ENCODE measurements around the gene CHORDC1. TPM values are rescaled to one million over a fixed set of nuclear protein-coding genes. Genes with fewer than 3 reads are reported as not detected.

Gene CHORDC1
- total and polyA plus RNA-seq, 3 donors from 2014 or later, result 20.9 to 65.6 (median 46.8) TPM

DNA sequence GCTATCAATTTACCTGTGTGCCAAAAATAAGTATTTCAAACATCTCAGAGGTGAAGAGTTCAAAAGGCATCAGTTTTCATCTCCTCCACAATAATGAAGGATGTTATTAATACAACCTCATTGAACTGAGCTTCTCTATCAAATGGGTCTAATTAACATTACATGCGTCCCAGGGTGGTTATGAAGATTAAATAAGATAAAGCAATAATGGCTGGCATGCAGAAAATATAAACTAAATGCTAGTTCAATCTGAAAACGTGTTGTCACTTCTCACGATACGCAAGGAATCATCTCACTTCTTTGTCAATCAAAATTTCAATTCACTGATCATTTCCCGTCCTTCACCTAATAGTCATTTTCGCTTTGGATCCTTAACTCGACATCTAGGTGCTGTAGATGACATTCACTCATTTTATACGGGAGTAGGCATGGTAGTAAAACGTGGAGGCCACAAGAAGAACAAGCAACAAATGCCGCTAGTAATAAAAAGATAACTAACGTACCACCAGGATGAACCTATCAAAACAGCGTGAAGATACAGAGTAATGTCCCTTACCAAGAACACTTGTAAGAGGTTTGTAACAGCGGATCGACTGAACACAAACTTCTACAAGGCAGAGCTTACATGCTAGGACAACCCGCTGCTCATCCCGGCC lies 918 bp downstream of the CHORDC1 start:
- H3K36me3 ChIP-seq (ENCODE audit: low read depth, missing control alignments), result no peaks in the 10 kb centered on the region
- TF ChIP-seq, protein P1, sequence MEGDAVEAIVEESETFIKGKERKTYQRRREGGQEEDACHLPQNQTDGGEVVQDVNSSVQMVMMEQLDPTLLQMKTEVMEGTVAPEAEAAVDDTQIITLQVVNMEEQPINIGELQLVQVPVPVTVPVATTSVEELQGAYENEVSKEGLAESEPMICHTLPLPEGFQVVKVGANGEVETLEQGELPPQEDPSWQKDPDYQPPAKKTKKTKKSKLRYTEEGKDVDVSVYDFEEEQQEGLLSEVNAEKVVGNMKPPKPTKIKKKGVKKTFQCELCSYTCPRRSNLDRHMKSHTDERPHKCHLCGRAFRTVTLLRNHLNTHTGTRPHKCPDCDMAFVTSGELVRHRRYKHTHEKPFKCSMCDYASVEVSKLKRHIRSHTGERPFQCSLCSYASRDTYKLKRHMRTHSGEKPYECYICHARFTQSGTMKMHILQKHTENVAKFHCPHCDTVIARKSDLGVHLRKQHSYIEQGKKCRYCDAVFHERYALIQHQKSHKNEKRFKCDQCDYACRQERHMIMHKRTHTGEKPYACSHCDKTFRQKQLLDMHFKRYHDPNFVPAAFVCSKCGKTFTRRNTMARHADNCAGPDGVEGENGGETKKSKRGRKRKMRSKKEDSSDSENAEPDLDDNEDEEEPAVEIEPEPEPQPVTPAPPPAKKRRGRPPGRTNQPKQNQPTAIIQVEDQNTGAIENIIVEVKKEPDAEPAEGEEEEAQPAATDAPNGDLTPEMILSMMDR (IDR thresholded peaks at IDR 0.05), result no peak
- no peak for TF ChIP-seq POLR2A (IDR thresholded peaks at IDR 0.05)
- H3K9me3 ChIP-seq, result no peaks in the 10 kb centered on the region
- peak overlapping the region; percentile 86 for H3K4me3 ChIP-seq
- DNase-seq, result no peak
- WGBS, 2 donors, result 5 to 6% methylated on average over 16 of the region's 16 CpGs
- H3K27me3 ChIP-seq, result no peaks in the 10 kb centered on the region
- peaks cover 15% of the 10 kb centered on the region for H3K4me1 ChIP-seq
- peak overlapping the region; percentile 96 to 97 for H3K27ac ChIP-seq
- intact Hi-C loops (cut with DNase I; ENCODE audit: low total_unique reads), result no loop called here

DNA sequence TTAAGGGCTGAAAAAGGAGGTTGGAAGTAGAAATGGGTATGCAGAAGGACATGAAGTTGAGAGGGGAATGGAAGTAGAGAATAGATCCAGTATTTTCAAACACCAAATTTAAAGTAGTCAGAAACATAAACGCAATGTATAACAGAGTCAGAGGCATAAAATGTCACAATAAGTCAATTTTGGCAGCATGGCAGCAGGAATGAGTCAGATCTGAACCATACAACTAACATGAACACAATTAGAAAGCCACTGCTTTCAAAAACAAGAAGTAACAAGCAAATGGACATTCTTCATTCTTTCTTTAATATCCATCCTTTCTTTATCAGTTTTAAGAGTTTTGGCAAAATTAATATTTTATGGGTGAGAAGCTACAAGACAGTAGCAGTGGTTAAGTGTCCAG lies 2.5 kb downstream of the CHORDC1 start:
- H3K4me1 ChIP-seq, result peaks cover 15% of the 10 kb centered on the region
- H3K36me3 ChIP-seq (ENCODE audit: low read depth, missing control alignments), result no peaks in the 10 kb centered on the region
- no peak overlapping the region for H3K4me3 ChIP-seq
- no peaks in the 10 kb centered on the region for H3K9me3 ChIP-seq
- no peak for DNase-seq
- intact Hi-C loops (cut with DNase I; ENCODE audit: low total_unique reads), result no loop called here
- no peak for TF ChIP-seq POLR2A (IDR thresholded peaks at IDR 0.05)
- TF ChIP-seq, protein P1 (IDR thresholded peaks at IDR 0.05), result no peak
- H3K27me3 ChIP-seq, result no peaks in the 10 kb centered on the region
- H3K27ac ChIP-seq, result no peak overlapping the region
- WGBS, 2 donors, result 55 to 72% methylated on average over 1 of the region's 1 CpG

DNA sequence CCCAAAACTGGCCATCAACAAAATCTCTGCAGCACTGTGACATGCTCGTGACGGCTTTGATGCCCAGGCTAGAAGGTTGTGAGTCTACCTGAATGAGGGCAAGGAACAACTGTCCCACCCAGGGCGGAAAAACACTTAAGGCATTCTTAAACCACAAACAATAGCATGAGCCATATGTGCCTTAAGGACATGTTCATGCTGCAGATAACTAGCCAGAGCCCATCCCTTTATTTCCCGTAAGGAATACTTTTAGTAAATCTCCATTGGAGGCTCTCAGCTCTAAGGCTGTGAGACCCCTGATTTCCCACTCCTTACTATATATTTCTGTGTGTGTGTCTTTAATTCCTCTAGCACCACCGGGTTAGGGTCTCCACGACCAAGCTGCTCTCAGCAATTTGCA lies 3.4 kb downstream of the CHORDC1 start:
- no peak for TF ChIP-seq POLR2A (IDR thresholded peaks at IDR 0.05)
- TF ChIP-seq, protein P1 (IDR thresholded peaks at IDR 0.05), result no peak
- 74 to 82% methylated on average over 6 of the region's 6 CpGs for WGBS, 2 donors
- no peaks in the 10 kb centered on the region for H3K36me3 ChIP-seq (ENCODE audit: low read depth, missing control alignments)
- no peaks in the 10 kb centered on the region for H3K9me3 ChIP-seq
- no peak overlapping the region for H3K27ac ChIP-seq
- DNase-seq, result no peak
- intact Hi-C loops (cut with DNase I; ENCODE audit: low total_unique reads), result no loop called here
- no peaks in the 10 kb centered on the region for H3K27me3 ChIP-seq
- peaks cover 15% of the 10 kb centered on the region for H3K4me1 ChIP-seq
- H3K4me3 ChIP-seq, result no peak overlapping the region

DNA sequence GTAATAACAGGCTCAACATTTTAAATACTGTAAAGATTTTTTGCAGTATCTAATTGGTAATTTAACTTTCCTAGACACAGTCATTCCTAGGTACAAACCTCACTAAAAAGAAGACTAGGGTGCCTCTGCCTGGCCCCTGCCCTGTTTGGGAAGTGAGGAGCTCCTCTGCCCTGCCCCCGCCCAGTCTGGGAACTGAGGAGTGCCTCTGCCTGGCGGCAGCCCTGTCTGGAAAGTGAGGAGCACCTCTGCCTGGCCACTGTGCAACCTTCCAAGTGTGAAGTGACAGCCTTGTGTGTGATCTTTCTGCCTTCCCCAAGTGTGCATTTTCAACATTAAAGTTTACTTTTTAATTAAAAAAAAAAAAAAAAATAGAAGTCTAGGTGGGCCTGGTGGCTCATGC lies 4.2 kb downstream of the CHORDC1 start:
- DNase-seq, result no peak
- intact Hi-C loops (cut with DNase I; ENCODE audit: low total_unique reads), result no loop called here
- H3K9me3 ChIP-seq, result no peaks in the 10 kb centered on the region
- H3K4me3 ChIP-seq, result no peak overlapping the region
- H3K4me1 ChIP-seq, result peaks cover 15% of the 10 kb centered on the region
- H3K36me3 ChIP-seq (ENCODE audit: low read depth, missing control alignments), result no peaks in the 10 kb centered on the region
- no peak overlapping the region for H3K27ac ChIP-seq
- WGBS, 2 donors, result 73 to 83% methylated on average over 1 to 2 of the region's 2 CpGs
- no peaks in the 10 kb centered on the region for H3K27me3 ChIP-seq
- TF ChIP-seq, protein P1 (IDR thresholded peaks at IDR 0.05), result no peak
- no peak for TF ChIP-seq POLR2A (IDR thresholded peaks at IDR 0.05)

DNA sequence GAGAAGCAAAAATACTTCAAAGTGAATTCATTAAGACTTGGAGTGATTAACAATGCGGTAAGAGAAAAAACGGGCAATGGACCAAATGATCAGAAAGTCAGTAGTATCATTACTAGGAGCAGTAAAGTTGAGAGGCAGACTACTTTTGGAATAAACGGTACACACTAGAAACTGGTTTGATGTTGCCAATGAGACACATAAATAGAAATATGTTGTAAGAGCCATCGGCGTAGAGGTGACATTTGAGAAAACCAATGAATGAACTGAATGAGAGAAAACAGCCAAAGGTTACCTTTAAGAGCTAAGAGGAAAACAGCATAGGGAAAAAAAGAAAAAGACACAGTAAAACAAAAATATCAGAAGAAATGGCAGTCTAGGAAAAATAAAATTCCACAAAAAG lies 6.2 kb downstream of the CHORDC1 start:
- intact Hi-C loops (cut with DNase I; ENCODE audit: low total_unique reads), result no loop called here
- H3K27me3 ChIP-seq, result no peaks in the 10 kb centered on the region
- TF ChIP-seq POLR2A (IDR thresholded peaks at IDR 0.05), result no peak
- TF ChIP-seq, protein P1 (IDR thresholded peaks at IDR 0.05), result no peak
- no peak overlapping the region for H3K27ac ChIP-seq
- DNase-seq, result no peak
- no peaks in the 10 kb centered on the region for H3K9me3 ChIP-seq
- H3K4me3 ChIP-seq, result no peak overlapping the region
- 90 to 91% methylated on average over 5 of the region's 5 CpGs for WGBS, 2 donors
- H3K36me3 ChIP-seq (ENCODE audit: low read depth, missing control alignments), result no peaks in the 10 kb centered on the region
- peaks cover 12% of the 10 kb centered on the region for H3K4me1 ChIP-seq
